Uterus (tissue), 4 donors: Measurements from ENCODE around the gene AGMO. TPM values are rescaled to one million over a fixed set of nuclear protein-coding genes. Genes with fewer than 3 reads are reported as not detected.

Source experiments
- DNase-seq, 2 donors: peaks; one replicate each; pipeline ENCODE4 v3.0.0-alpha.2; 2019 to 2020
- H3K27ac ChIP-seq, 2 donors: fragments of 200-600 bp; sonication (generic); 1 replicate in 1 of 2; 2 replicates in 1 of 2; pipeline ENCODE4 v1.5.1; 2016 to 2018
- H3K27me3 ChIP-seq, 2 donors: fragments of 200-600 bp; sonication (generic); one replicate each; pipeline ENCODE4 v1.5.1; 2018 to 2019; ENCODE audit warnings: control low read depth in 1 of 2
- H3K36me3 ChIP-seq, 2 donors: fragments of 200-600 bp; sonication (generic); one replicate each; pipeline ENCODE4 v1.5.1; 2019; ENCODE audit warnings: control low read depth in 1 of 2
- H3K4me1 ChIP-seq, 2 donors: fragments of 200-600 bp; sonication (generic); one replicate each; pipeline ENCODE4 v1.5.1; 2018 to 2019; ENCODE audit warnings: control low read depth in 1 of 2
- H3K4me3 ChIP-seq, 2 donors: fragments of 200-600 bp; sonication (generic); 1 replicate in 1 of 2; 2 replicates in 1 of 2; pipeline ENCODE4 v1.5.1; 2018 to 2019; ENCODE audit warnings: mild to moderate bottlenecking in 1 of 2
- H3K9me3 ChIP-seq, 2 donors: fragments of 200-600 bp; sonication (generic); one replicate each; pipeline ENCODE4 v1.5.1; 2019; ENCODE audit warnings: control low read depth in 1 of 2
- CTCF ChIP-seq, 4 experiments: fragments of 200-600 bp in 2 of 4; fragments of 450-650 bp in 2 of 4; sonication (generic) in 2 of 4; IDR thresholded peaks; one replicate each; pipeline ENCODE4 v1.5.1; 2016 to 2019; ENCODE audit warnings: antibody characterized with exemption in 4 of 4, mild to moderate bottlenecking in 2 of 4, moderate library complexity in 1 of 4
- POLR2A ChIP-seq, 2 donors: fragments of 450-650 bp; IDR thresholded peaks; one replicate each; pipeline ENCODE4 v1.6.1; 2016; ENCODE audit warnings: antibody characterized with exemption in 2 of 2, mild to moderate bottlenecking in 1 of 2, moderate library complexity in 1 of 2
- intact Hi-C: fragments of 100-400 bp; cut with DNase I; formaldehyde crosslinking; loops from one replicate; pipeline ENCODE4 v1.15.1; 2023; ENCODE audit warnings: low total_unique reads
- total RNA-seq, 4 donors: library from RNA; depleted of rRNA in 3 of 4; stranded (reverse); fragments of >200 nt in 3 of 4; gene quantifications; one replicate each; pipeline versions ENCODE4 v1.1.0 to v1.2.4, GENCODE V29; 2014 to 2023
- donor health status: DM: yes; HTN: yes; CAD: no.

The AGMO gene
- total RNA-seq, 4 donors from 2014 or later, result 0.24 to 1.5 TPM; not detected in 2

GRCh38 chr7:15403315-15403714, 158.5 kb downstream of the AGMO start:
- TF ChIP-seq POLR2A (IDR thresholded peaks at IDR 0.05) (no peak), CTCF (IDR thresholded peaks at IDR 0.05) (no peak)
- intact Hi-C loops, result no loop called here

GRCh38 chr7:15402436-15403136, 159.2 kb downstream of the AGMO start:
- no peaks in the 10 kb centered on the region for H3K9me3 ChIP-seq
- H3K4me3 ChIP-seq, result no peak overlapping the region
- H3K36me3 ChIP-seq, result no peaks in the 10 kb centered on the region
- intact Hi-C loops, result no loop called here
- H3K4me1 ChIP-seq, result no peaks in the 10 kb centered on the region
- DNase-seq, result no peak
- H3K27ac ChIP-seq, result no peak overlapping the region
- no peak for TF ChIP-seq POLR2A (IDR thresholded peaks at IDR 0.05)
- TF ChIP-seq CTCF (IDR thresholded peaks at IDR 0.05), result no peak
- H3K27me3 ChIP-seq, result no peaks in the 10 kb centered on the region

More at GRCh38 chr7:15403315-15403714, 158.5 kb downstream of the AGMO start:
- no peak for DNase-seq
- Histone ChIP-seq H3K27me3 (no peaks in the 10 kb centered on the region), H3K4me1 (no peaks in the 10 kb centered on the region), H3K36me3 (no peaks in the 10 kb centered on the region), H3K4me3 (no peak overlapping the region), H3K27ac (no peak overlapping the region), H3K9me3 (no peaks in the 10 kb centered on the region)

- no peak for DNase-seq
- Histone ChIP-seq H3K9me3 (no peaks in the 10 kb centered on the region), H3K4me3 (no peak overlapping the region), H3K27ac (no peak overlapping the region), H3K36me3 (no peaks in the 10 kb centered on the region), H3K27me3 (no peaks in the 10 kb centered on the region), H3K4me1 (no peaks in the 10 kb centered on the region)
- TF ChIP-seq POLR2A (IDR thresholded peaks at IDR 0.05), result no peak
- TF ChIP-seq CTCF (IDR thresholded peaks at IDR 0.05), result no peak
- intact Hi-C loops, result no loop called here
Measured at GRCh38 chr7:15400440-15400839, 161.4 kb downstream of the AGMO start.

GRCh38 chr7:15399441-15399840, 162.4 kb downstream of the AGMO start:
- Histone ChIP-seq H3K4me3 (no peak overlapping the region), H3K4me1 (no peaks in the 10 kb centered on the region), H3K9me3 (no peaks in the 10 kb centered on the region), H3K36me3 (no peaks in the 10 kb centered on the region), H3K27me3 (no peaks in the 10 kb centered on the region), H3K27ac (no peak overlapping the region)
- TF ChIP-seq CTCF (IDR thresholded peaks at IDR 0.05), result no peak
- no peak for TF ChIP-seq POLR2A (IDR thresholded peaks at IDR 0.05)
- intact Hi-C loops, result no loop called here
- DNase-seq, result no peak

- Histone ChIP-seq H3K27me3 (no peaks in the 10 kb centered on the region), H3K4me3 (no peak overlapping the region), H3K4me1 (no peaks in the 10 kb centered on the region), H3K36me3 (no peaks in the 10 kb centered on the region), H3K27ac (no peak overlapping the region), H3K9me3 (no peaks in the 10 kb centered on the region)
- intact Hi-C loops, result no loop called here
- DNase-seq, result no peak
- no peak for TF ChIP-seq POLR2A (IDR thresholded peaks at IDR 0.05)
- TF ChIP-seq CTCF (IDR thresholded peaks at IDR 0.05), result no peak
Measured at GRCh38 chr7:15397922-15398760, 163.7 kb downstream of the AGMO start.
